Kidney capillary endothelial cell (primary cell): Measurements from ENCODE around the gene KRT85.
"Not testable (repeated sequence)": the region's sequence is repeated elsewhere in the genome, so short reads cannot be mapped to it uniquely, and the experiment has no call there.

Experiments used
- DNase-seq: peaks from one replicate; pipeline ENCODE4 v3.0.0-alpha.2; 2018; ENCODE audit warnings: low spot score

Gene KRT85

GRCh38 chr12:52349196-52349595 is 18.1 kb downstream of the KRT85 start:
- no peak for DNase-seq

- DNase-seq = no peak
These were observed 19.4 kb downstream of the KRT85 start for GRCh38 chr12:52347551-52348510.

- DNase-seq = no peak
These were observed 20.3 kb downstream of the KRT85 start for GRCh38 chr12:52347016-52347415.

- no peak for DNase-seq
These were observed 20.7 kb downstream of the KRT85 start for GRCh38 chr12:52346593-52346992.

GRCh38 chr12:52345041-52345440 is 22.2 kb downstream of the KRT85 start:
- DNase-seq = not testable (repeated sequence)

GRCh38 chr12:52344111-52344510 is 23.2 kb downstream of the KRT85 start:
- DNase-seq = no peak

- DNase-seq = no peak
These were observed 23.7 kb downstream of the KRT85 start for GRCh38 chr12:52343550-52343949.

GRCh38 chr12:52342781-52343490 is 24.3 kb downstream of the KRT85 start:
- DNase-seq = no peak

GRCh38 chr12:52341066-52341580 is 26.2 kb downstream of the KRT85 start:
- no peak for DNase-seq

- DNase-seq = no peak
These were observed 28.9 kb downstream of the KRT85 start for GRCh38 chr12:52338241-52338960.

- no peak for DNase-seq
These were observed 30.2 kb downstream of the KRT85 start for GRCh38 chr12:52337054-52337453.

- no peak for DNase-seq
These were observed 30.6 kb downstream of the KRT85 start for GRCh38 chr12:52336641-52337040.

GRCh38 chr12:52335598-52336262 is 31.6 kb downstream of the KRT85 start:
- no peak for DNase-seq

GRCh38 chr12:52334185-52334584 is 33.1 kb downstream of the KRT85 start:
- no peak for DNase-seq

- no peak for DNase-seq
These were observed 34.0 kb downstream of the KRT85 start for GRCh38 chr12:52333321-52333720.

GRCh38 chr12:52332381-52332780 is 34.9 kb downstream of the KRT85 start:
- no peak for DNase-seq

- no peak for DNase-seq
These were observed 35.4 kb downstream of the KRT85 start for GRCh38 chr12:52331833-52332232.

GRCh38 chr12:52331039-52331438 is 36.2 kb downstream of the KRT85 start:
- no peak for DNase-seq

- no peak for DNase-seq
These were observed 39.3 kb downstream of the KRT85 start for GRCh38 chr12:52327830-52328500.

GRCh38 chr12:52327052-52327829 is 40.0 kb downstream of the KRT85 start:
- DNase-seq = peak; percentile 91

- DNase-seq = no peak
These were observed 43.2 kb downstream of the KRT85 start for GRCh38 chr12:52324153-52324444.
